ENCODE data around the gene CAND2.
A peak's percentile ranks its signal among the peaks of the same experiment; 100 is the strongest.
"Not testable (repeated sequence)": the region's sequence is repeated elsewhere in the genome, so short reads cannot be mapped to it uniquely, and the experiment has no call there.

The CAND2 gene

DNA sequence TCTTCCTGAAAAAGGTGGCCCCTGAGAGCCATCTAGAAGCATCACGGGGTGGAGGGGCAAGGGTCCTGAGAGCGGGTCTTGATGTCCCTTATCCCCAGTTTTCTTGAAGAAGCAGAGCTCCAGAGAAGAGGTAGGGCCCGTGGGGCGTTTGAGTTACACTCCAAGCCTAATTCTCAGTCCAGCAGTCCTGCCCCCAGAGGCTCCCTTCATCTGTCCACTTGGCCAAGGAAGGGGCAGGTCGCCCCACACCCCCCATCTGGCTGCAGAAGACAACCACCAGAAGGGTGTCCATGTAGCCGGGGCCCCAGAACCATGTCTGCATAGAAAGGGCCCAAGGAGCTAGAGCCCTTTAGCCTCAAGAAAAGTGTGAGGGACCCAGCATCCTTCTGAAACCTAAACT, 70.4 kb downstream of the CAND2 start:
- DNase-seq, result no peak

DNA sequence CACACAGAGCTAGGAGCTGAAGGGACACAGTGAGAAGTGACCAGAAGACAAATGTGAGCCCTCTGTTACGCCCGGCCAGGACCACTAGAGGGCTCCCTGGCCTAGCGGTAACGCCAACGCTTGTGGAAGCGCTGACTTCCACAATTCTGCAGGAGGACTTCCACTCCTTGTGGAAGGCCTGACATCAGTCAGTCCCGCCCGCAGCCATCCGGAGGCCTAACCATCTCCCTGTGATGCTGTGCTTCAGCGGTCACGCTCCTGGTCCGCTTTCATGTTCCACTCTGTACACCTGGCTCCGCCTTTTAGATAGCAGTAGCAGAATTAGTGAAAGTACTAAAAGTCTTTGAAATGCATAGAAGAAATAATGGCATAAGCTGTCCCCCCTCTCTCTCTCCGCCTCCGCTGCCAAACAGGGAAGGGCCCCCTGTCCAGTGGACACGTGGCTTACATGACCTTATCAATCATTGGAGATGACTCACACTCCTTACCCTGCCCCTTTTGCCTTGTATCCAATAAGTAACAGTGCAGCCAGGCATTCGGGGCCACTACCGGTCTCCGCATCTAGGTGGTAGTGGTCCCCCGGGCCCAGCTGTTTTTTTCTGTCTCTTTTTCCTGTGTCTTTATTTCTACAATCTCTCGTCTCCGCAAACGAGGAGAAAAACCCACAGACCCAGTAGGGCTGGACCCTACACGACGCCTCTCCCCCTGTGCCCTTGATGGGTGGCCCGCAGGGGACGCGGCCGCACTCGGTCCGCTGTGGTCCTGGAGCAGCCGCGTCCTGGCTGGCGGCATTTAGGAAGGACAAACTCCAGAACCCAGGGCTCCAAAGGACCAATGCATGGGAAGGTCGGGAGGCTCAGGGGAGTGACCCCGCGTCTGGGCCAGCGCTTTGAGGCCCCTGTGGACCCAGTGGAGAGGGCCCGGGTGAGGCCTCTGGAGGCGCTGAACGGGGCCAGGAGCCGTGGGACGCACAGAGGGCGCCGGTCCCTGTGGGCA, 71.9 kb downstream of the CAND2 start:
- DNase-seq, result peak; percentile 90

DNA sequence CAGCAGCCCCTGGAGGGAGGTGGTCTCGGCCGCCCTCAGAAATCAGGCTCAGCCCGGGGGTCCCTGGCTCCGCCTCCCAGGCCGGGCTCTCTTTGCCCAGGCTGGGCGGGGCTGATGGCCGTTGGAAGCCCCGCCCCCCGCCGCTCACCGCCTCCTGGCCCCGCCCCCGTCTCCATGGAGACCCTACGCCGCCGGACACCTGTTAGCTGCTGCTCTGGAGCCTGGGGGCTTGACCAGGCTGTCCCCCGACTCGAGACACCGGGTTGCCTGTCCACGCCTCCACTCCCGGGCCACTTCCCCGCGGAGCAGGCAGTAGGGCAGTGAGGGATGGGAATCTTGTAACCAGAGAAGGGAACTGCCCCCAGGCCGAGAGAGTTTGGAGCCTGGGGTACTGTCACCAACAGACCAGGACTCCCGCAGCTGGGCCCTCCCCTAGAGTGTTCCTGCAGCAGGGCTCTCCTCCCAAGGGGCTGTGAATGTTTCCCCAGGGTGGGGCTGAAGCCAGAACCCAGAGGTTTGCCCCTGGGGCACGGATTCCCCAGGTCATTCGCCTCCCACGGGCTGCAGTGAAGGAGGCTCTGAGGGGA, 72.6 kb downstream of the CAND2 start:
- no peak for DNase-seq

- DNase-seq, result no peak
Measured at GRCh38 chr3:12870942-12871341, 74.5 kb downstream of the CAND2 start.

GRCh38 chr3:12871404-12871983, 75.0 kb downstream of the CAND2 start:
- no peak for DNase-seq

GRCh38 chr3:12875857-12876836, 79.7 kb downstream of the CAND2 start:
- DNase-seq, result peak; percentile 77

GRCh38 chr3:12877040-12877439, 80.6 kb downstream of the CAND2 start:
- no peak for DNase-seq

DNA sequence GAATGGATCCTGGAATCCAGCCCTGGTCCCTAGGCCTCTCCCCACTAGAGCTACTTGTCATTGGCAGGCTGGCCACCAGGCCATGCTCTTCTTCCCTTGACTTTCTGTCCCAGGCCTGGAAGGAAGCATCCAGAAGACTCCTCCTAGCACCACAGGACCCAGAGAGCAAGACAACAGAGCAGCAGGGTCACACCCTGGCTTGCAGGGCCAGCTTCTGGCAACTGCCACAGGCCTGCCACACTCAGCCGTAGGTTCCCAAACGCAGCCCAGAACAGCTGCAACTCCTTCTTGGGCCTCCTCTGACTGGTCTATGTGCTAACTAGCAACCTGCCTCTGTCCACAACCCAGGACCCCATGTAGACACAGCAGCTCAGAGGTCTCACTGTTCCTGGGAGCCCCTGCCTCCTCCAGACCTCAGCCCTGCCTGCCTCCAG, 81.7 kb downstream of the CAND2 start:
- DNase-seq, result peak; percentile 59

- peak; percentile 87 for DNase-seq
Measured at GRCh38 chr3:12878758-12879157, 82.3 kb downstream of the CAND2 start.

GRCh38 chr3:12879191-12879815, 82.8 kb downstream of the CAND2 start:
- DNase-seq, result peak; percentile 55

- DNase-seq, result not testable (repeated sequence)
Measured at GRCh38 chr3:12881858-12882257, 85.4 kb downstream of the CAND2 start.

DNA sequence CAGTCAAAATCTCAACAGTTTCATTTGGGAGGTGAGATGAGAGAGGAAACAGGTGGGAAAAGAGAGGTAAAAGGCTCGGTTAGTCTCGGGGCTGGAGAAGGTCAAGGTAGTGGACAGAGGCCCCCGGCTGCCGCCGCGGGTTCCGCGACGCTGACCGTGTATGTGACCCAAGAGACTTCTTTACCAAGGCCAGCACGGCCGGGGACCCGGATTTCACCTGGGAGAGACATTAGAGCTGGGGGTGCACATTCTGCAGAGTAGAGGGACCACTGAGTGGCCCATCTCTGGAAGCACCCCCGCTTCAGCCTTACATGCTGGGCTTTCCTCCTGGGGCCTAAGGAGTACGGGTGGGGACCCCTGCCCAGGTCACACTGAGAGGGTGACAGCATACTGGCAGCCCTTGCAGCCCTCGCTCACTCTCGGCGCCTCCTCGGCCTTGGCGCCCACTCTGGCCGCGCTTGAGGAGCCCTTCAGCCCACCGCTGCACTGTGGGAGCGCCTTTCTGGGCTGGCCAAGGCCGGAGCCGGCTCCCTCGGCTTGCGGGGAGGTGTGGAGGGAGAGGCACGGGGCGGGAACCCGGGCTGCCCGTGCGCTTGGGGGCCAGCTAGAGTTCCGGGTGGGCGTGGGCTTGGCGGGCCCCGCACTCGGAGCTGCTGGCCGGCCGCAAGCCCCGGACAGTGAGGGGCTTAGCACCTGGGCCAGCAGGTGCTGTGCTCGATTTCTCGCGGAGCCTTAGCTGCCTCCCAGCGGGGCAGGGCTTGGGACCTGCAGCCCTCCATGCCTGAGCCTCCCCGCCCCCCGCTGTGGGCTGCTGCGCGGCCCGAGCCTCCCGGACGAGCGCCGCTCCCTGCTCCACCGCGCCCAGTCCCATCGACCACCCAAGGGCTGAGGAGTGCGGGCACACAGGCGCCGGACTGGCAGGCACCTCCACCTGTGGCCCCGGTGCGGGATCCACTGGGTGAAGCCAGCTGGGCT, 86.1 kb downstream of the CAND2 start:
- no peak for DNase-seq

- DNase-seq, result no peak
Measured at GRCh38 chr3:12884186-12884680, 87.8 kb downstream of the CAND2 start.

All from hematopoietic multipotent progenitor cell treated with erythropoietin and hydrocortisone succinate and interleukin-3 and kit ligand, for 8 days (in vitro differentiated cells).